Activated CD4-positive, CD25-positive, alpha-beta regulatory T cell (primary cell): ENCODE data around the gene SART3.
"Not testable (repeated sequence)": the region's sequence is repeated elsewhere in the genome, so short reads cannot be mapped to it uniquely, and the experiment has no call there.

Experiments used
- DNase-seq, 4 experiments: peaks; one replicate each; lab custom pipeline; 2025; lab: John Stamatoyannopoulos, UW

The SART3 gene

GRCh38 chr12:108578813-108579212 lies 17.8 kb upstream of the SART3 start:
- DNase-seq: no peak

GRCh38 chr12:108578264-108578663 lies 17.3 kb upstream of the SART3 start:
- DNase-seq: no peak

- no peak for DNase-seq
Measured at GRCh38 chr12:108577458-108577857, 16.5 kb upstream of the SART3 start.

- DNase-seq: no peak
Measured at GRCh38 chr12:108576660-108577234, 15.8 kb upstream of the SART3 start.

- no peak for DNase-seq
Measured at GRCh38 chr12:108575199-108575912, 14.4 kb upstream of the SART3 start.

DNA sequence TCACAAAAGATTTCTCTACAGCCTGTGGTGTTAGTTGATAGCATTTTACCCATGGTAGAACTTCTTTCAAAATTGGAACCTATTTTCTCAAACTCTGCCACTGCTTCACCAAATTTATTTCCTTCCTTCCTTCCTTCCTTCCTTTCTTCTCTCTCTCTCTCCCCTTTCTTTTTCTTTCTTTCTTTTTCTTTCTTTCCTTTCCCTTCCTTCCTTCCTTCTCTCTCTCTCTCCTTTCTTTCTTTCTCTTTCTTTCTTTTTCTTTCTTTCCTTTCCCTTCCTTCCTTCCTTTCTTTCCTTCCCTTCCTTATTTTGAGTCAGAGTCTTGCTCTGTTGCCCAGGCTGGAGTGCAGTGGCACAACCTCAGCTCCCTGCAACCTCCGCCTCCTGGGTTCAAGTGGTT lies 13.3 kb upstream of the SART3 start:
- DNase-seq: not testable (repeated sequence)

DNA sequence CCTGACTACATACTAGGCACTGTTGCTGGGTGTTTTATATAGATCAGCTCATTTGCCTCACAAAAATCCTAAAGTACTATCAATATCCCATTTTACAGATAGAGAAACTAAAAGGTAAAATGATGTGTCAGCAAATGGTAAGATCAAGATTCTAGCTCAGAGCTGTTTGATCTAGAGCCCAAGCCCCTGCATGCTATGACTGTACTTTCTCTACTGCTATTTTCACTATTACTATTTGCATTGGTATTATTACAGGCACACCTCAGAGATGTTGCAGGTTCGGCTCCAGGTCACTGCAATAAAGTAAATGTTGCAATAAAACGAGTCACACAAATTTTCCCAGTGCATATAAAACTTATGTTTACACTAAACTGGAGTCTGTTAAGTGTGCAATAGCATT lies 12.3 kb upstream of the SART3 start:
- no peak for DNase-seq

DNA sequence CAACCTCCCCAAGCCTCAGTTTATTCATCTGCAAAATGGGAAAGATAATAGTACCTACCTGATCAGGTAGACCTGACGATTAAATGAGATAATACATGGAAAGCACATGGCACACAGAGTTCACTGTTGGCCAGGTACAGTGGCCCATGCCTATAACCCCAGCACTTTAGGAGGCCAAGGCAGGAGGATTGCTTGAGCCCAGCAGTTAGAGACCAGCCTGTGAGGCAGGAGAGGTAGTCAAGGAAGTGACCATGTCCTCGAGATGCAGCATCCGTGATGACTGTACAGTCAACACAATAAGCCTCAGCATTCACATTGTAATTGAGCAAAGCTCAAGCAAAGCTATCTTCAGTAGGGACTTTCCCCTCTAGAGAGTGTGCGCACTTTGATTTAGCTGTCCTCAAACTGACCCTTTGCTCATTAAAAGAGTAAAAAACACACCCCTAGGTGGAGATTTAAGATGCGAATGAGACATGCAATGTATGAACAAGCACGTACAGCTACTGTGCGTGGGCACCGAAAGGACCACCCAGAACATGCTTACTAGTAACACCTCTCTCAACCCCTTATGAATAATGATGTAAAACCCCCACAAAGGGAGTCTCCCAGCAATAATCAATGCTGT lies 11.3 kb upstream of the SART3 start:
- no peak for DNase-seq

GRCh38 chr12:108571609-108572165 lies 10.7 kb upstream of the SART3 start:
- DNase-seq: no peak

DNA sequence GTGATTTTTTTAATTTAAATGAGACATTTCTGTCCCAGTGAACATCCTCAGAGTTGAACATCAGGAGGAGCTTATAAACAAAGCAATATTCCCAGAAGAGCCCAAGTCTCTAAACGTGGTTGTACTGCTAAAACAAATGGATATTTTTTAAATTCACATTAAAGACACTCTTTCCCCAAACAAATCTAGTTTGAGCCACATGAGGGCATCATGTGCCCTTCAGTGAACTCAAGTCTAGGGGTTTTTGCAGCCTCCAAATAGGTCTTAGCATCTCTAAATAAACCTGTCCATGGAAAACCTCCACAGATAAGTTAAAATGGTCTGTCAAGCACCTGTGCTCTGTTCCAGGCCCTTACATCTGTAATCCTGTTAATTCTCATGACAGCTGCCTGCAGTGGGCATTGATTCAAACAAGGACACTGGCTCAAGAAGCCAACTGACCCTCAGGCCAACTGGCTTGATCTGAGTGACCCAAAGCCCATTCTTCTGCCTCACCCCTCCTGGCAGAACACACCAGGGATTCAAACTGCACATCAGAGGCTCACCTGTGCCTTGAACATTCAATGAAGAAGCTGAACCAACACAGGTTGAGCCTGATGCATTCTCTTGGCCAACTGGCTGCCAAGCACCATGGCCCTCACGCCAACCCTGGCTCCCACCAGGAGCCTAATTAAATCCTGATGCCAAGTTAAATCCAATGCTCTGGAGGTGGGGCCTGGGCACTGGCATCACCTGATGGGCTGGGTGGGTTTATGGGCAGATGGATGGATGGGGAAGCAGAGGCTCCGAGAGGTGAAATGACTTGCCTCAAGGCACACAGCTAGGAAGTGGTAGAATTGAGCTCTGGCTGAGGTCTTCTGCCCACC lies 10.0 kb upstream of the SART3 start:
- no peak for DNase-seq

DNA sequence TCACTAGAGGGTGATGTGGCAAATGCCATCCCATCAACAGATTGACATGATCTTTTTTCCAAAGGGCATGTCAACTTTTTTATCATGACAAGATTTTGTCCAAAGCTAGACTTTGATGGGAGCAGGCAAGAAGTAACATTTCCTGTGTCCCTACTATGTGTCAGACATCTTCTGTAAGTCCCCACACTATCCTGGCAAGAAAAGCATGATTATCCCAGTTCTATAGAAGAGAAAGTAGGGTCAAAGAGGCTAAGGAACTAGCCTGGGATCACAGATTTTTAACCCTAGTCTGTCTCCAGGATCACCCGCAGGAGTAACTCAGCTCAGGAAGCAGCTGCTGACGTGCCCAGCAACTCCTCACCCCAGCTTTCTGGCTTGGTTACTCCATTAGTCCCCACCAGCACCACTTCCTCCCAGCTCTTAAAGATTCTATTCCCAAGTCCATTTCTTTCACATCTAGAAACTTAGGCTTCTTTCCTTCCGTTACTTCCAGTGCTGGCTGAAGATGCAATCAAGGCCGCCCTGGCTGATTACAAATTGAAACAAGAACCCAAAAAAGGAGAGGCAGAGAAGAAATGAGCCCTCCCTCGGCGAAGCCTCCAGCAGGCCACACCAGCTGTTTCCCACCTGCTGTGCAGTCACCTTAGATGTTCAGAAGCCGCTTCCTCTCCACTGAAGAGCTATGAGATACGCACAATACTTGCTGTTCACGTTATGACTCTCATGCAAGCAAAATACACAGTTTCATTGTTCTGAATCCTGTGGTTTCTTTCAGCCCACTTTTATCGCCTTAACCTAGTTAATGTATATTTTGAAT lies 7.6 kb upstream of the SART3 start:
- DNase-seq: peak; percentile 21 to 43 (median 34)

GRCh38 chr12:108567406-108568337 lies 6.7 kb upstream of the SART3 start:
- no peak for DNase-seq

DNA sequence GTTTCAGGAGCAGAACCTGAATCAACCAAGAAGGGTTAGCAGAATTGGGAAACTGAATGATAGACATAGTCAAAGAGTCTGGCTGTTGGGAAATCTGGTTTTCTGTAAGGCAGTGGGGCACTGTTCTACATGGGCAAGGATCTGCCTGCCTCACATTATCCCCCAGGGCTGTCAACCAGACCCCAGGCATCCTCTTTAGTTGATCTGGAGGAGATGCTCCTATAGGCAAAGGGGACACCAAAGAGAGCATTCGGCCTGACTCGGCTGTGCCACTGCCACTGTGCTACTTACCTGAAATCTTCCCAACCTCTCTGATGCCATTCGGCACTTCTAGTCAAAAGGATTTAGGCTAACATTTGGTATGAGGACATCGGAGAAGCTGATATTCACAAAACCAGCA lies 5.5 kb upstream of the SART3 start:
- no peak for DNase-seq

DNA sequence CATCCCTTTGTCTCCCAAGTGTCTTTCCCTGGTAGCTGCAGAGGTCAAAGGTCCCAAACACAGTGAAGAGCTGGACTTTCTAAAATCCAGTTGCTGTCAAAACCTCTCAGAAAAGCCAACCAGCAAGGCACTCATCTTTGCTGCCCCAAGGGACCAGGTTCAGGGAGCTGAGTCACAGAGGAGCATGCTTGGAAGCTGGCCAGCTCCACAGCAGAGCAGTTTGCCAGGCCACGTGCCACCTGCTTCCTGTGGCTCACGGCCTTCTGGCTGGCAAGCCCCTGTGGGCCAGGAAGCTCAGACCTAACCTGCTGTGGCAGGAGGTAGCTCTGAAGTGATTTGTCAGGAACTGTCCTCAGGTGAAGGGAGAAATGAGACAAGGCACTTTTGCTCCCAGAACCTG lies 5.0 kb upstream of the SART3 start:
- peak in 3 of 4 experiments; percentile 13 to 38 (median 33) for DNase-seq

DNA sequence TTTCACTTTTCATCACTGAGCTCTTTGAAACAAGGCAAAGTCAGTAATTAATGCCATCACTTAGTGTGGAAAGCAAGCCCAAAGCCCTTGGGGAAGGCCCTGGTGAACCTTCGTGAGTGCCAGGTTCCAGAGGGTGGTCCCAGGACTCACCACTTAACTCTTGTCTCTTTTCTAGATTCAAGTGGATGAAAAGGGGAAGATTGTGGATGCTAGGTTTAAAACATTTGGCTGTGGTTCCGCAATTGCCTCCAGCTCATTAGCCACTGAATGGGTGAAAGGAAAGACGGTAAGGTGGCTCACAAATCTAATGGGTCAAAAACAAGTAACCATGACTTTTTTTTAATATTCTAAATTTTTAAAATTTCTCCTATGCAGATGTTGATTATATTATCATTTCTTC lies 4.2 kb upstream of the SART3 start:
- no peak for DNase-seq

GRCh38 chr12:108564724-108565123 lies 3.8 kb upstream of the SART3 start:
- no peak for DNase-seq

GRCh38 chr12:108563804-108564151 lies 2.8 kb upstream of the SART3 start:
- no peak for DNase-seq

- DNase-seq: peak; percentile 54 to 76 (median 69)
Measured at GRCh38 chr12:108563136-108563803, 2.3 kb upstream of the SART3 start.

DNA sequence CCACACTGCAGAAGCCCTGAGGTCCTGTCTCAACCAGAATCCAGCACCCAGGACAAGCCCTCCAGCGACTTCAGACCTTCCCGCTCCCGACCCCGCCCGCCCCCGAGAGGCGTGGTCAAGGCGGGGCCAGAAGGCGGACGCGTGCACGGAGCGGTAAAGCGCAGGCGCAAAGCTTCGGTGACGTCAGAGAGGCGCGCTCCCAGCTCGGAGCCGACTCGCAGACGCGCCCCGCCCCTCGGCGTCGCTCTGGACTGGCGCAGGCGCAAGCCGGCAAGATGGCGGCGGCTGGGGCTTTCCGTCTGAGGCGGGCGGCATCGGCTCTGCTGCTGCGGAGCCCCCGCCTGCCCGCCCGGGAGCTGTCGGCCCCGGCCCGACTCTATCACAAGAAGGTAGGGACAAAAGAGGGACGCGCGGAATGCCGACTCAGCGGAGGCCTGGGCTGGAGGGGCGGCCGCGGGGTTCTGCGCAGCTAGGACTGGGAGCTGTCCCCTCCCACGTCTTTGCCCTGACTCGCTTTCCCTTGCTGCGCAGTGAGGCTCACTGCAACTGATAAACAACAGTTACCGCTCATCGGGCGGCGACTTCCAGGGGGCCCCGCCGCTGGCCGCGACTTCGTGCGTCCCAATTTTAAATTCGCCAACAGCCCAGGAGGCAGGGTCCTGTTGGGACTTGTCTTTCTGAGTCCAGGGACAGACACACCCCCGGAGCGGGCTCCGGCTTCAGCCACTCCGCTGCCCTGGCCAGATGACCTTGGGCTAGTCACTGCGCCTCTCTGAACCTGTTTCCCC lies 1.6 kb upstream of the SART3 start, which contains the start of gene ISCU:
Gene ISCU, plus strand, starts transcription at position 249 of the 788 bp plus-strand sequence. Its CDS starts 27 bp downstream, at position 276.
- DNase-seq: peak; percentile 97 to 99 (median 97)
